ENCODE measurements around the gene ACBD6. TPM values are rescaled to one million over a fixed set of nuclear protein-coding genes. Genes with fewer than 3 reads are reported as not detected.

Gene ACBD6
- total and polyA plus RNA-seq, 2 experiments from 2014 or later, result 72.2 to 73.9 TPM

DNA sequence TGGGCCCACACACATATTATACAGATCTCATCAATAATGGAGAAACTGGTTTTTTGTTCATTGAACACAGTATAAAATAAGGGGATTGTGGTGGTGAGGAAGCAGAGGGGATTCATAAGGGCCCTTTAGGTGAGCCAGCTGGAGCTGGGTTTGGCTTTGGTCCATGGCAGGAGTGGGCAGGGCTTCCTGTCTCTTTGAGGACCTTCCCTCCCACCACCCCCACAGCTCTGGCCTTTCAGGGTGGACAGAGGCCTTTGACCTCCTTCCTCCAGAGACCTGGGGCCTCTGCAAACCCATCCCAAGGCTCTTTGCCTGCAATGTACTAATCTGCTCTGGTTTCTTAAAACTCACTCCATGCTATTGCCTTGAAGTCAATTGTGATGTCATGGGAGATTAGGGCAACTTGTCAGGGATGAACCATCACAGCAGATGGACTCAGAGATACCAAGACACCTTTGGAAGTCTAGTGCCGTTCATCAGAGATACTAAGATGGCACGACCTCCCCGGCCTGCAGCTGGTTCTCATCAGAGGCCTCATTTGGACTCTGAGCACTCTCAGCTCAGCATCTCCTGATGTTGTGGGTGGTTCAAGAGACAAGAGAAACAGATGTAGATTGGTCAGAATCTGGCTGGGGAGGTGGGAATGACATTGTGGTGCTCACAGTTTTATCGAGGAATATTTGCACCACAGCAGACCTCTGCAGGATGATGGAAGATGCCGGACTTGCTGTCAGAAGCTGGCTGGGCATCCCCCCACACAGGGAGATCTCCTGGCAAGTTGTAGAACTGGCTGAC lies 234.4 kb downstream of the ACBD6 start:
- H3K9me3 ChIP-seq (ENCODE audit: low read depth), result no peaks in the 10 kb centered on the region
- no peak overlapping the region for H3K4me3 ChIP-seq
- DNase-seq (ENCODE audit: low read depth in 1 of 2, low spot score in 1 of 2), result no peak
- no peaks in the 10 kb centered on the region for H3K4me1 ChIP-seq (ENCODE audit: low read depth)
- H3K27ac ChIP-seq, result no peak overlapping the region
- H3K36me3 ChIP-seq, result no peaks in the 10 kb centered on the region
- H3K27me3 ChIP-seq, result no peaks in the 10 kb centered on the region
- TF ChIP-seq, protein P1, sequence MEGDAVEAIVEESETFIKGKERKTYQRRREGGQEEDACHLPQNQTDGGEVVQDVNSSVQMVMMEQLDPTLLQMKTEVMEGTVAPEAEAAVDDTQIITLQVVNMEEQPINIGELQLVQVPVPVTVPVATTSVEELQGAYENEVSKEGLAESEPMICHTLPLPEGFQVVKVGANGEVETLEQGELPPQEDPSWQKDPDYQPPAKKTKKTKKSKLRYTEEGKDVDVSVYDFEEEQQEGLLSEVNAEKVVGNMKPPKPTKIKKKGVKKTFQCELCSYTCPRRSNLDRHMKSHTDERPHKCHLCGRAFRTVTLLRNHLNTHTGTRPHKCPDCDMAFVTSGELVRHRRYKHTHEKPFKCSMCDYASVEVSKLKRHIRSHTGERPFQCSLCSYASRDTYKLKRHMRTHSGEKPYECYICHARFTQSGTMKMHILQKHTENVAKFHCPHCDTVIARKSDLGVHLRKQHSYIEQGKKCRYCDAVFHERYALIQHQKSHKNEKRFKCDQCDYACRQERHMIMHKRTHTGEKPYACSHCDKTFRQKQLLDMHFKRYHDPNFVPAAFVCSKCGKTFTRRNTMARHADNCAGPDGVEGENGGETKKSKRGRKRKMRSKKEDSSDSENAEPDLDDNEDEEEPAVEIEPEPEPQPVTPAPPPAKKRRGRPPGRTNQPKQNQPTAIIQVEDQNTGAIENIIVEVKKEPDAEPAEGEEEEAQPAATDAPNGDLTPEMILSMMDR (IDR thresholded peaks at IDR 0.05; ENCODE audit: low read depth, low read length), result no peak

DNA sequence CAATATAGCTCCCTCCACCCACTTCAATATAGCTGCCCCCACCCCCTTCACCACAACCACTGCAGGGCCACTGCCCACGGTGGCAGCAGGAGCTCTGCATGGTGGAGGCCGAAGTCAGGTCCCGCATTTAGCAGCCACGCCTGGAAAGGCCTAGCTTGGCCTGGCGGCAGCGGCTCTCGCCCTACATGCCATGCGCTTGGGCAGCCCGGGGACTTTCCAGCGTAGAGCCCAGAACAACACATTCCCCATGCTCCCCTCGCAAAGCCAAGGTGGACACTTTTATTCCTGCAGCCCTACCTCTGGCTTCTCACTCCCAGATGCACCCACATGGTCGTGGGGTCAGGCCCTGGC lies 235.2 kb downstream of the ACBD6 start:
- H3K4me1 ChIP-seq (ENCODE audit: low read depth), result no peaks in the 10 kb centered on the region
- TF ChIP-seq, protein P1 (IDR thresholded peaks at IDR 0.05; ENCODE audit: low read depth, low read length), result no peak
- no peak overlapping the region for H3K27ac ChIP-seq
- no peak for DNase-seq (ENCODE audit: low read depth in 1 of 2, low spot score in 1 of 2)
- no peak overlapping the region for H3K4me3 ChIP-seq
- no peaks in the 10 kb centered on the region for H3K9me3 ChIP-seq (ENCODE audit: low read depth)
- no peaks in the 10 kb centered on the region for H3K36me3 ChIP-seq
- H3K27me3 ChIP-seq, result no peaks in the 10 kb centered on the region

DNA sequence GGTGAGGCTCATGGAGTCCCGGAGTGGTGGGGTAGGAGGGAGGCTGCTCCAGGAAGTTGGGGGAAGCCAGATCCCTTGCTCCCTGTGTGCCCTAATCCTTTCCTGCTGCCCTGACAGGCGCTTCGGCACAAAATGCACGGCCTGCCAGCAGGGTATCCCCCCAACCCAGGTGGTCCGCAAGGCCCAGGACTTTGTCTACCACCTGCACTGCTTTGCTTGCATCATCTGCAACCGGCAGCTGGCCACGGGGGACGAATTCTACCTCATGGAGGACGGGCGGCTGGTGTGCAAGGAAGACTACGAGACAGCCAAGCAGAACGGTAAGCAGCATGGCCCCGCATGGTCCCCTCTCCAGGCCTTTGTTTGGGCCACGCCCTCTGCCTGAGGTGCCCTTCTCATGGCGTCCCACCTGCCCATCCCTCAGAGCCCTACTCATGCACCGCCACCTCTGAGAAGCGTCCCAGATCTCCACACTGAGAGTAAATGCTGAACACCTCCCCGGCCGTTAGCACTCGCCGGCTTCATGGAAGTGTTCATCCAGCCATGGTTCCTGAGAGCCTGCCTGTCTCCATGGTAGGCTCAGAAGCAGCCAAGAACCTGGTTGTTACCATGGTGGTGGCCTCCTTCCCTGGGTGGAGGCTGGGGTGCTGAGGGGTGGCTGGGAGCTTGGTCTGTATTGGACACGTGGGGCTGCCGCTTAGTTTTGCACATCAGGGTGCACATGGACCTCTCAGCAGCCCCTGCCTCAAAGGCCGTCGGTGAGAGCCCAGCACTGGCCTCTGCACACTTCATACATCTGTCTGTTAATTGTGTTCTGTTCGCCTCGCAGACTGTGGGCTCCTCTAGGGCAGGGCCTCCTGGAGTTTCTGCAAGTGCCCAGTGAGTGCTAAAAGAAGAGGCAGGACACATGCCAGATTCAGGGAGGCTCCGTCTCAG lies 235.8 kb downstream of the ACBD6 start:
- H3K36me3 ChIP-seq, result no peaks in the 10 kb centered on the region
- no peak overlapping the region for H3K27ac ChIP-seq
- H3K4me3 ChIP-seq, result no peak overlapping the region
- H3K4me1 ChIP-seq (ENCODE audit: low read depth), result no peaks in the 10 kb centered on the region
- no peak for DNase-seq (ENCODE audit: low read depth in 1 of 2, low spot score in 1 of 2)
- H3K9me3 ChIP-seq (ENCODE audit: low read depth), result no peaks in the 10 kb centered on the region
- TF ChIP-seq, protein P1 (IDR thresholded peaks at IDR 0.05; ENCODE audit: low read depth, low read length), result no peak
- H3K27me3 ChIP-seq, result no peaks in the 10 kb centered on the region

DNA sequence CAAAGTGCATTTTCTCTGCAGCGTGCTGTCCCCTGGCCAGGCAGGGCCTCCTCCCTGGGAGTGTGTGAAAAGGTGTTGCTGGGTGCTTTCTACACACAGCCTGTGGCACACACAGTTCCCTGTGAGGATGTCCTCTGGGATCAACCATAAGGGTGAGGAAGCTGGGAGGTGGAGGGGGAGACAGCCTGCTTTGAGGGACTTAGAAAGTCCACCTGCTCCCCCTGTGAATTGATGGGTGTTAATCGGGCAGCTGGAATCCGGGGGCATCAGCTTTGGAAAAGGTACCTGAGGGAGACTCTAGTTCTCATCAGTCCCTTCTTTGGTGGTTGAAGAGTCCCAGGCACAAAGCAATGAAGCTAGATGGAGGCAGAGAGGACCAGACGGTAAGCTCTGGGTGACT lies 236.5 kb downstream of the ACBD6 start:
- TF ChIP-seq, protein P1 (IDR thresholded peaks at IDR 0.05; ENCODE audit: low read depth, low read length), result no peak
- H3K27me3 ChIP-seq, result no peaks in the 10 kb centered on the region
- H3K4me3 ChIP-seq, result no peak overlapping the region
- H3K27ac ChIP-seq, result no peak overlapping the region
- H3K4me1 ChIP-seq (ENCODE audit: low read depth), result no peaks in the 10 kb centered on the region
- no peak for DNase-seq (ENCODE audit: low read depth in 1 of 2, low spot score in 1 of 2)
- H3K36me3 ChIP-seq, result no peaks in the 10 kb centered on the region
- no peaks in the 10 kb centered on the region for H3K9me3 ChIP-seq (ENCODE audit: low read depth)

DNA sequence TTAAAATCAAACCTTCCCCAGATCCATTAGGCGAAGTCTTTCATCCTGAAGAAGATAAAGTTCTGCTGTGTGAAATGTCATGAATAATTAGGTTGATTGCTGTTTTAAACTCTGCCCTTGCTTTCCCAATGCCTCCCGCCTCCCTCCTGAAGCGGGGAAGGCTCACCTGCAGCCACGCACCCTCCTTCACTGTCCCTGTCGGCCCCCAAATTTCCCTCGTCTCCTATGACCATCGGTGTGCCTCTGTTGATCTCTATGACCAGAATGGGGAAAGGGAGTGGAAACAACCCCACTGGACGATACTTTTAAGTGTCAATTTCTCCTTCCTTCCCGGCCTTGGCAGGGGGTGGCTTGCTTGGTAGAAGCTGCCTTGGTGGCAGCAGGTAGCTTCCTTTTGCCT lies 237.2 kb downstream of the ACBD6 start:
- Histone ChIP-seq H3K9me3 (ENCODE audit: low read depth) (no peaks in the 10 kb centered on the region), H3K4me3 (no peak overlapping the region), H3K27ac (no peak overlapping the region), H3K27me3 (no peaks in the 10 kb centered on the region), H3K4me1 (ENCODE audit: low read depth) (no peaks in the 10 kb centered on the region), H3K36me3 (no peaks in the 10 kb centered on the region)
- TF ChIP-seq, protein P1 (IDR thresholded peaks at IDR 0.05; ENCODE audit: low read depth, low read length), result no peak
- DNase-seq (ENCODE audit: low read depth in 1 of 2, low spot score in 1 of 2), result no peak

Measured in cardiac muscle cell (in vitro differentiated cells and primary cell).